ENCODE results near the gene SLC22A23.

SLC22A23 gene

DNA sequence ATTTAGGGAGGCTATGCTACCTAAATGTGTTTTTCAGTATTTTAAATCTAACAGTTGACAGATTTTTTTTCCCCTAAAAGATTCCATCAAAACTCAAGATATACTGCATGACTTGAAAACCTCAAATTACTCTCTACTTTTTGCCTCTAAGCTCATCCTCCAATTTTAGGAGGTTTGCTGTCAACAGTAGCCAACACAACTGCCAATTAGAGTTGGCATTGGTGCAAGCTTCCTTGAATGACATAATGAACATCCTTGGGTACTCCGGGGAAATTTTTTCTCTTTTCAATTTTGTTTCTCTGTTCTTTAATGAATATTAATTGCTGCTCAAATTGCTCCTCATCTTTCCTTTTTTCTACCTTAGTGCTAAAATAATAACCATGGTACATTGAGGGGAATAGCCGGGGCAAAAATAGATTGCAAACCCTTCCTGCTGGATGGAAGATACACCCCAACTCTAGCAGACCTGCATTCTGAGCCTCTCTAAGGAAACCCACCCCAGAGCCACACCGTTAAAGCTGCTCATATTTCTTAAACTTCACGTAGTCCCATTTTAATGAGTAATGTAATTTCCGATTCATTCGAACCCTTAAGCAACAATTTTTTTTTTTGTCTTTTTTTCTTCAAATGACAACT is 34.3 kb downstream of the SLC22A23 start:
- FAIRE-seq: no peak
- DNase-seq (ENCODE audit: low spot score): no peak

DNA sequence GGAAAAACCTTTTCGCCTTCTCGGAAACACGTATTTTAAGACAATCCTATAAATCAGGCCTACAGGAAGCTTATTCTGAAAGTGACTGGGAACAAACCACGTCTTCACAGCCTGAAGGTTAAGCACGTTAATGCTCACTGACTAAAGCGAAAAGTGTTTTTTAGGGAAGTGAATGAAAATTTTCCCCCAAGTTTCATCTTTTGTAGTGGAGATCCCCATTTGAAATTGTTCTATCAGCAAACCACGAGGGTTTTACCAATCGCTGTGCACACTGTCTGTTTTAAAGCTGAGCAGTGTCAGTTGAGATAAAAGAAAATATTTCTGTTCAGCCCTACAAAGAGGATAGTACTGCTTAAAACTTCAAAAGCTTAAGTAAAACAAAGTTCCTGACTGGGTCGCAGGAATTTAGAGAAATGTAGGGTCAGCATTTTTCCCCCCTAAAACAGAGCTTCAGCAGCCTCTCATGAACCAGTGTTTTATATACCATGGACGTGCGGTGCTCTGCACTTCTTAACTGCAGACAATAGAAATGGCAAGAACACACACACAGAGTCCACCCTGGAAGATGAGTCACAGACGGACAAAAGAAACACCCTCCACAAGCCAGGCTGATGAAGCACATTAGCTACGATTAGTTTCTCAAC is 34.9 kb downstream of the SLC22A23 start:
- FAIRE-seq: no peak
- no peak for DNase-seq (ENCODE audit: low spot score)

DNA sequence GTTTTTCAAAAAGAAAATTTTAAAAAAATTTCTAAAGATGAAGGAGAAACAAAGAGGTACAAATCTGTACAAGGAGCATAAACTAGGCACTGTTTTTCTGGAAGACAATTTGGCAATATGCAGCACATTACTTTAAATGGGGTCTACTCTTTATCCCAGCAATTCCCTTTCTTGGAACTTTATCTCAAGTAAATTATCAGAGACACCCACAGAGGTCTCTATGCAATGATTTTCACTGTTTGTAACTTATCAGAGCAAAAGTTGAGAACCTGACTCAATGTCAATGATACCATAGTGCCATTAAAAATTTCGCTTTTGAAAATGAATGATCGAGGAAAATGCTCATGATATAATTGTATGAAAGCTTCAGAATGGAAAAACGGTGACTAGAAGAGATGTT is 35.7 kb downstream of the SLC22A23 start:
- DNase-seq (ENCODE audit: low spot score) (no peak), FAIRE-seq (no peak)

DNA sequence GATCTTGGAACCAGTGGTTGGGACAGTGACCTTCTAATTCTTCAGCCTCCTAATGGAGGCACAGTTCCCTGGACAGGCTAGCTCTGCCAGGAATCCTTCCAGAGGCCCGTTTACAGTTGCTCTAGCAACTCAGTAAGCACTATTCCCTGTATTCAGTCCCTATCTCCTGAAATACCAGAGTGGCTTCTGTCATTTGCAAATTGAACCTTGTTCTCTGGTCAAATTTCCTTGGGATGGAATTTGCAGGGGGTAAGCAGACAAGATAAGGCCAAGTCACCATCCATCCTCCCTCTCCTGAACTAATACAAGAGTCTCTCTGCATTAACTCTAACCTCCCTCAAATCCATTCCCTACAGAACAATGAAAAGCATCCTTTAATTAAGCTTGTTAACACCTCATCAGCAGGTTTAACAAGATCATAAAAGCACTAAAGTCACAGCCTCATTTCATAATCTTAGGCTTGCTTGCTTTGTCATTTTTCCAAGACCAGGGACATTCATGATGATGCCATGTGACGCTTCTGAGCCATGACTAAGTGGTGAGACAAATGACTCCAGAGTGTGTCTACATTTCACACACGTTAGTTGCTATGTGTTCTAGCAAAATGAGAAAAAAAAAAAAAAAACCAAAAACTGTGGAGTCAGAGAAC is 37.1 kb downstream of the SLC22A23 start:
- peak; percentile 51 for FAIRE-seq

DNA sequence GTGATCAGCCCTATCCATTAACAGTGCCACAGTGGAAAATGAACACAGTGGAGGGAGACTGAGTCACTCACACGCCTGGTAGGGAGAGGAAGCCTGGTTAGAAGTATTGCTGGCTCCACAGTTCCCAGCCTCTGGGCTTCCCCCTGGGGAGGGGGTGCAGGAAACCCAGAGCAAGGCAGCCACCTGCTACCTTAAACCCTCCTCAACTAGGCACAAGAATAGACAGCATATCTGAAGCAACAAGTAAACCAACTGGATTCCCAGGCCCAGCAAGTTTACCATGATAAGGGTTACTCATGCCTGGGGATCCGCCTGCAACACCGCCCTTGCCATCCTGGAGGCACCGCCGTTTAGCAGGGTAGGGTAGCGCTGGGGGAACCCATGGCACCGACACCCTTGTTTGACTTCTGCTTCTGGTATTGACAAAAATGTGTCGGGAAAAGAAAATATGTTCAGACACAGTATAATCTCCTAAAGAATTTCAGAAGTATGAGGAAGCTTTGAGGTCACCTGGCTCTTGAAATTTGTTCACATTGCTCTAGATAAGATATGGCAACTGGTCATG is 38.3 kb downstream of the SLC22A23 start:
- no peak for FAIRE-seq
- no peak for DNase-seq (ENCODE audit: low spot score)

More for the DNA sequence above, 37.1 kb downstream of the SLC22A23 start:
- DNase-seq (ENCODE audit: low spot score): peak; percentile 61

DNA sequence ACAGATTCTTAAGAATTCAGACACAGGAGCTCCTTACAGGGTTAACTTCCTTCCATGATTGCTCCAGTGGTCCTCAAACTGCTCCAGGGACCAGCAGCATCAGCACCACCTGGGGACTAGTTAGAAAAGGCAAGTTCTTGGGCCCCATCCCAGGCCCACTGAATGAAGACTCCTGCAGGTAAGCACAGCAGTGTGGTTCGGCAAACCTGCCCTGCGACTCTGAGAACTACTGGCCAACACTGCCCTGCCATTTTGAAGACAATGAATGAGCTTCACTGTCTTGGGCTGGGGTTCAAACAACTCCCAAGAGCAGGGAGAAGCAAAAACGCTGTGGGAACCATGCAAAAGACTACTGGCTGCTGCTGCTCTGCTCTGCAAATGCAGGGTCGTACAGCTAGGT is 39.4 kb downstream of the SLC22A23 start:
- DNase-seq (ENCODE audit: low spot score): no peak
- no peak for FAIRE-seq

DNA sequence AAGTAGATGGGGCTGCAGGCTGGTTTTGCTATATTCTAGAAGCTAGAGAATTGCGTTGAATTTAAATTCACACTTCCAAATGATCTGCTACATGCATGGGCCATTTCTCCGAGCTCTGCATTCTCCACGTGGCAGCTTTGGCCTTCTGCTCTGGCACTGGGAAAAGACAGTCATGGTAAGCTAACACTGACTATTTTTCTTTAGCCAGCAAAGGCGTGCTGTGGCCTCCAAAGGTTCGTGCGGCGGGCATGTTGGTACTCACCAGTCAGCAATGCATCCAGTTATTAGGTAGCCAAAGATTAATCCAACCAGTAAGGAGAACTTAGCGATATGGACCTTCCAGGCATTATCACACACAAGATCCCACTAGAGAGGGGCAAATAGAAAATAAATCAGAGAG is 41.4 kb downstream of the SLC22A23 start:
- no peak for FAIRE-seq
- no peak for DNase-seq (ENCODE audit: low spot score)

DNA sequence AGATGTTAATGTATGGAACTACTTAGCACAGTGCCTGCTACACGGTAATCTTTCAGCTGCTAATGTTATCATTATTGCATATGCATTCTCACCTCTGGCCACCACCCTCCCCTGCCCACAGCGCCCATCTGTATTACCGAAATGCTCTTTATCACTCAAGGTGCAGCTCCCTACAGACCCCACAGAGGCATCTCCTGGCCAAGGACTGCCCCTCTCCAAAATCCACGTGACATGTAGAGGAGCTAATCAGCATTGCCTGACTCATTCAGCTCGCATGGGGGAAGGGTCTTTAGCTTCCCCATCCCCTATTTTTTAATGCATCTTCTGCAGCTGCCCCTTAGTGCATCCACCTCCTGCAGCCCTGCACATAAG is 41.8 kb downstream of the SLC22A23 start:
- DNase-seq (ENCODE audit: low spot score) (no peak), FAIRE-seq (no peak)

DNA sequence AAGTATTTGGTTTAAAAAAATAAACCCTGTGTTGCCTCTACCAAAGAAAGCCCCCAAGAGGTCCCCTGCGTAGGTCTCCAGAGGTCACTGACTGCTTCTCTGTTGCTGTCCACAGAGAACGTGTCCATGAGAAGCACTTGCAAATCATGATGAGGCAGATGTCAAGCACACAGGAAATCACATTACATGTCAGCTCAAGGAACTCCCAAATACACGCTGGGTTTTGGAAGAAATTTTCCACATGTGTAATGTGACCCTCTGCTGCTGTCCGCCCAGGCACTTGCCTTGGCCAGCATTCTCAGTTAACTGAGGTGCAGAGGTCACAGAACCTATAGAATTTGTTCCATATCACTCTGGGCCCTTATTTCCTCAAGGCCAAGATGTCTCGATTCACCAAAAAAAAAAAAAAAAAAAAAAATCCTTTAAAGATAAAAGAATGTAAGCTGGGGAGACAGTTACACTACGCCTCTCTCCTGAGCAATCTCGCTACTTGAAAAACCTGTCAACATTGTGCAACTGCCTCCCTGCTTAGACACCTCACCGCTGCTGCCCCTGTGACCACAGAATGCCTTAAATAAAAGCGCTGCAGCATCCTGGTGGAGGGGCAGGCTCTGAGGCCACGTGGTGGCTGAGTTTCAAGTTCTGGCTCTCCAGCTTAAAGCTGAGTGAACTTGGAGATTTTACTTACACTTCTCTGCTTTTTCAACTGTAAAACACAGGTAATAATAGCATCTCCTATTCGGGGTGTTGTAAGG is 42.3 kb downstream of the SLC22A23 start:
- DNase-seq (ENCODE audit: low spot score) (peak; percentile 24), FAIRE-seq (no peak)

DNA sequence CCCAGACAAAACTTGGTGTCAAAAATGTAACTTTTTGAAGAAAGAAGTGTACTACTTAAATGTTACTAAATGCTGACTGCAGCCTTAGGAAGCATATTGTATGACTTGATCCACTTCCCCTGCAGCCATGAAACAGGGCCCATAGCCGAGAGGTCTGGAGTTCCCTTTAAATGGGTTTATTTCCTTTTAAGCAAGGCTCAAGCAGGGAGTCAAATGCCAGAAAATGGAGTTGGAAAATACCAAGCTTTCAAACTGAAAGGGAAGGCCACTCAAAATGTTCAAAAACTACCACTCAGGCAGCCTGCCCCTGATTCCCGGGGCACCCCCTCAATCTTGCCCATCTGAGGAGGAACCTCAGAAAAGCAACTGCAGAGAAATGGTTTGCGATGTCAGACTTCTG is 43.3 kb downstream of the SLC22A23 start:
- DNase-seq (ENCODE audit: low spot score) (no peak), FAIRE-seq (no peak)

DNA sequence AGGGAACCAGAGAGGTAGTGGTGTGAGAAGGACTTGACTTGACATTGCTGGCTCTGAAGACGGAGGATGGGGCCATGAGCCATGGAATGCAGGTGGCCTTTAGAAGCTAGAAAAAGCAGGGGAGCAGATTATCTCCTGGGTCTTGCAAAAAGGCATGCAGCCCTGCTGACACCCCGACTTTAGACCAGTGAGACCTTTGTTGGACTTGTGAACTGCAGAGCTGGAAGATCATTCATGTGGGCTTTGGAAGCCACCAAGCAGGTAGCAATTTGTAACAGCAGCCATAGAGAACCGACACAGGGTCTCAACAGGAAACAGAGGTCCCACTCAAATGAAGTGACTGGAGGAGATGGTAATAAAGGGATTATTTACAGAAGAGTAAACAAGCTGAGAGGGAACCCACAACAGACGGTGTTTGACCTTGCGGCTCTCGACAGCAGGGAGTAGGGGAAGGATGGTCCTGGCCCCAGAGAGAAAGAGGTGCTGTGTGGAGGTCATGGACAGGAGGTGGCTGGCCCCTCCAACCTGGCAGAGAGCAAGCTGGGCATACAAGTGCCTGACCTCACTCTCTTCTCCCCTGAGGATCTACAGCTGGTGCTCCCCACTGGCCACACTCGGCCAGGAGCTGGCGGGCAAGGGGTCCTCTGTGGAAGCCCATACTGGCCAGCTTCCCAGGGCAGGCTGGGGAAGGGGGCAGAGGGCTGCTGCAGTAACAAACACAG is 43.9 kb downstream of the SLC22A23 start:
- DNase-seq (ENCODE audit: low spot score) (no peak), FAIRE-seq (no peak)

DNA sequence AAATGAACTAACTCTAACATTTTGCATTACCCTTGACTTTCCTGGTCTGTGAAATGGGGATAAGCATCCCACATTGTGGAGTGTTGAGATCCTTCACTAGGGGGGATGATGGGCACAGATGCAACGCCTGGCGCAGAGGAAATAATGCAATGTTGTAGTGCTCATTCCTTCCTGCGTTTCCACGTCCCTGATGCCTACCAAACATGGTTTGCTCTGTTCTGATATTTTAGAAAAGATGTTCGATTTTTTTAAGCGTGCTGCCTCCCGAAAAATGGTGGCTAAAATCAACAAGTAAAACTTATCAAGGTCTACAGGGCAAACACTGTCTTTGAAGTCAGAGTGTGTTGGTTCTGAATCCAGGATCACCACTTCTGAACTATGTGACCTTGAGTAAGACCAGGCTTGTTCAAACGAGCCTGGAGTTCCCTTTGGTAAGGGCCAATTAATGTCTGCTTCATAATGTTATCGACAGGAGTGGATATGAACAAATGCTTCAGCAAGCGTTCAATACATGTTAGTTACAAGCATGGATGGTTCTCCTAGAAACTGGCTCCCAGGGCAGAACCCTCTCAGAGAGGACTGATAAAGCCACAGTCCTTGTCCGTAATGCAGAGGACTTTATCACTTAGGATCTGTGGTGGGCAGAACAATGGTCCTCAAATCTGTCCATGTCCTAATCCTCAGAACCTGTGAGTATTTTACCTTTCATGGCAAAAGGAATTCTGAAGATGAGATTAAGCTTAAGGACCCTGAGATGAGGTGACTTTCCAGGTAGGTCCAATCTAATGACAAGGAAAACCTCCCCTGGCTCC is 44.7 kb downstream of the SLC22A23 start:
- DNase-seq (ENCODE audit: low spot score) (no peak), FAIRE-seq (no peak)

DNA sequence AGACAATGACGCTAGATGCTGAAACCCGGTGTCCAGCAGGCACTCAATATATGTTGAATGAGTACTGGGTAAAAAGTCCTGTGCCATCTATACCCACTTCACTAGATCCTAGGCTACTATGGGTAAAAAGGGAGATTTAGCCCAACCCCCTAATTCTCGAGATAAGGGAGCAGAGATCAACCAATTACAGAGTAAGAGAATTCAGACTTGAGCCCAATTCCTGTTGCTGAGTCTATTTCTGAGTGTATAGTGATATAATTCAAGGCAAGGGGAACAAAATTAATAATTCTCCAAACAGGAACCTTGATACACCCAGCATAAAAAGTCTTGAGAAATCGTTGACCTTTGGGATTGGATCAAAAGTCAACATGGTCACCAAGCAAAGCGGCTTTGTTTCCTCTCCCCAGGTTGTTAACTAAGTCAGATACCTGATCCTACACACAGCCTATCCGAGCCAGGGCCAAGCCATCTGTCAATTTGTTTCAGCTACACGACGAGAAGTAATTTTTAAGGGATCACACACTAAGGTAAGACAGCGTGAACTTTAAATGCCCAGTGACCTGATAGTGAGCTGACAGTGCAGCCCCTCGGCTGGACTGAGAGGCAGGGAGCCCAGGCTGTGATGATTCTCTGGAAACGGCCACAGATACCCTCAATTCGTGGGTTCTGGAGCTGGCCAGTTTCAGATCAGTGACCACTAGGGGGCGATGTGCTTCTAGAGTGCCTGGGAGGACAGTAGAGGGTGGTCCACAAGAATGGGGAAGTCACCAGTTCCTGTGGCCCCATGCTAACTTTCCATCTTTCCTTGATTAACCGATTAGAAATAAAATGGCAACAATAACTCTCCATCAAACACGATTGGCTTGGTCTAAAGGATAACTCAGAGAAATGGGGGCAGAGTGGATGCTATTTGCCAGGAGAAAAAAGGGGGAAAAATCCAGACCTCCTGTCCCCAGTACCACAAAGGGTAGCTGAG is 46.2 kb downstream of the SLC22A23 start:
- DNase-seq (ENCODE audit: low spot score) (peak; percentile 14), FAIRE-seq (no peak)

DNA sequence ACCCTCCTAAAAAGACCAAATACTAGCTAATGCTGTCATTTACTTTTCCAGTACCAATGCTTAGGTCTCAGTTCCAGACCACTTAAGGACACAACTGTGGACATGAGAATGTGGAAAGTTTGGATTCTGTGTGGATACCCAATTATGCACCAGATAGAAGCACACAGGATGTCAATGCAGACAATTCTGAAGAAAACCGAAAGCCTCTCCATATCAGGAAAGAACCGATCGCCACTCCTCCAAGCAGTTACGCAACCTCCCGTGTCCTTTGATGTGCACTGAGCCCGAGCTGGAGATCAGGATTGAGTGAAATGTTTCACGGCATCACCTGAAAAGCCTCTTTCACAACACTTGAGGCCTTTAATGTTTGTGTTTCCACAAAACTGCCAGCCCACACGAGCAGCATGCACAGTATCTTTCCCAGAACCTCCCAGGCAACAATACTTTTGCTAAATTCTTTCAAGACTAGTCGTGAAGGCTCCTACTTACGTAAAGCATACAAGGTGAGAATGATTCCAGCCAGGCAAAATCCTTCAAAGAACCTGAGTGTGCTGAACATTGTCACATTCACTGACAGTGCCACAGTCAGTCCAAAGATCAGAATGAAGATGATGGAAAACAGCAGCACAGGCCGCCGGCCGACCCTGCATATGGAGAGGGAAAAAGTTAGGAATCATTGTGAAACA is 47.0 kb downstream of the SLC22A23 start:
- no peak for DNase-seq (ENCODE audit: low spot score)
- no peak for FAIRE-seq

DNA sequence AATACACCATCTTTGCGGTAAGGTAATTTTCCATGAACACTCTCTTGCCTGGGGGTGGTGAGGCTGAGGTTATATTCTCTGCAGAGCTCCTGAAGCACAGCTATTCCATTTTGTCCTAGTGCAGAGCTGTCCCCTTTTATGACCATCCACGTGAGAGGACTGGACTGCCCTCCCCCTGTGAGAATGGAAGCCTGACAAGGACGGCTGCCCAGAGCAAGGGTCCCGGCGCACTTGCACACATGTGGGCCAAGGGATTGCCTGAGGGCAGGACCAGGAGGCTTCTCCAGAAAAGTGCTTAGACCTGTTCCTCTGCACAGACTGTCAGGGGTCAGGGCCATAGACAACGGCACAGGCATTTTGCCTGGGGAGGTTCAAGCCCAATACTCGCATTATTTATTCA is 48.2 kb downstream of the SLC22A23 start:
- DNase-seq (ENCODE audit: low spot score): no peak
- FAIRE-seq: no peak

DNA sequence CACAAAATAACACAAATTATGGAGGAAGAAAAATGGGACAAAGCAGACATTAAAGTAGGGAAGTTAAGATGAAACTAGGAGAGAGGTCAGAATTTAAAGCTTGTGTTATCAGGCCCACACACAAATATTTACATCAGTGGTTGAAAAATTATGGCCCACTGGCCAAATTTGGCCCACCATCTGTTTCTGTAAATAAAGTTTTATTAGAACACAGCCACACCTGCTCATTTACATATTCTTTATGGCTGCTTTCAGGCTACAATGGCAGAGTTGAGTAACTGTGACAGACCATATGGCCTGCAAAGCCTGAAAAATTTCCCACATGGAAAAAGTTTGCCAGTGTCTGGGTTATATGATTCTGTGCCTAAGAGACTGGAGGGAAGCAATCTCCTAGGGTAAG is 49.0 kb downstream of the SLC22A23 start:
- FAIRE-seq (no peak), DNase-seq (ENCODE audit: low spot score) (no peak)

DNA sequence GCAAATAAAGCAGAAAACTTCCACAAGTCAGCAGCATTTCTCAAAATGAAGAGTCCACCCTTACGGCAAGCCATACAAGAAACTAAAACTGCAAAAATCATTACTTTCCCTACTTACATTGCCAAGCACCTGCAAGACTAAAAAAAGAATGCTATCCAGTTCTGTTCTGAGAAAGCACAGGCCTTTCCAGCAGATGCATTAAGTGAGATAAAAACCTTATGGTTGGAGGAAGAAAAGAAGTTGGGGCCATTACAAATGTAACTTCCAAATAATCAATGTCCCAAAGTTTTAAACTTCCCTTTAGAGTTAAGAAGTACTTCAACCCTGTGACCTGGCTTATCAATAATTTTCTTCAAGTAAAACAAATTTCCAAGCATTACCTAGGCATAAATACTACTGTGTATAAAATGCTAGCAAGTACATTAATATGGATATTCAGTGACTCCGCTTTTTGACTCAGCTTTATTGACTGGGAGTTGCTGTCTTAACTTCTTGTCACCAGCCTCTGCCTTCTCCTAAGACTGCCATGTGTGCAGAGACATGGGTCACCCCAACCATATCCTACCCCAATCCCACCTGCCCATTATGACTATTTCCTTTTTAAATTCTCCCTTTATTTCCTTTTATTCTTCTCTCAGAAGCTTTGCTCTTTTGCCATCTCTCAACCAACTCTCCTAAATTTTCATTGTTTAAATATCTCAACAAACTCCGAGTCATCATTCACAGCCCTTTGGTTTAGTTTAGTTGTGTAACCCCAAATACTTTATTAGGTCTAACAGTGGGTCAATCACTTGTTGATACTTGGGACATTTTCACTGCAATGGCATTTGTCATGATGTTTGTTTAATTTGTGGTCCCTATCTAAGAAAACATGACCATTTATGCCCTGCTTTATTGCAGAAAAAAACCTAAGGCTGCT is 49.7 kb downstream of the SLC22A23 start:
- DNase-seq (ENCODE audit: low spot score) (no peak), FAIRE-seq (no peak)

Measured in RCC 7860 (cell line).